NCI-H1930 (cell line): ENCODE data around the gene CSNK2A1.
"Not testable (repeated sequence)": the region's sequence is repeated elsewhere in the genome, so short reads cannot be mapped to it uniquely, and the experiment has no call there.

Source experiments
- DNase-seq, 2 experiments: peaks; one replicate each; lab custom pipeline; 2025; lab: John Stamatoyannopoulos, UW

The CSNK2A1 gene

GRCh38 chr20:543369-544152 lies at the start of gene CSNK2A1:
Gene CSNK2A1, minus strand, starts transcription at chr20:543790. Its CDS starts 35,239 bp downstream, at chr20:508551.
- peak; percentile 88 to 96 for DNase-seq

- DNase-seq: no peak
Measured at GRCh38 chr20:592506-592905, 48.9 kb upstream of the CSNK2A1 start.

GRCh38 chr20:591941-592340 lies 48.4 kb upstream of the CSNK2A1 start:
- no peak for DNase-seq

GRCh38 chr20:588932-589672 lies 45.5 kb upstream of the CSNK2A1 start:
- no peak for DNase-seq

- no peak for DNase-seq
Measured at GRCh38 chr20:588476-588875, 44.9 kb upstream of the CSNK2A1 start.

GRCh38 chr20:584971-585301 lies 41.3 kb upstream of the CSNK2A1 start:
- DNase-seq: no peak

GRCh38 chr20:584161-584970 lies 40.8 kb upstream of the CSNK2A1 start:
- DNase-seq: no peak

GRCh38 chr20:582204-582603 lies 38.6 kb upstream of the CSNK2A1 start:
- no peak for DNase-seq

- not testable (repeated sequence) for DNase-seq
Measured at GRCh38 chr20:578940-579690, 35.5 kb upstream of the CSNK2A1 start.

GRCh38 chr20:577167-577791 lies 33.7 kb upstream of the CSNK2A1 start:
- DNase-seq: peak; percentile 7 to 32

- DNase-seq: no peak
Measured at GRCh38 chr20:576156-576555, 32.6 kb upstream of the CSNK2A1 start.

- DNase-seq: no peak
Measured at GRCh38 chr20:575230-575629, 31.6 kb upstream of the CSNK2A1 start.

- DNase-seq: no peak
Measured at GRCh38 chr20:574297-574942, 30.8 kb upstream of the CSNK2A1 start.

- DNase-seq: no peak
Measured at GRCh38 chr20:573414-574296, 30.1 kb upstream of the CSNK2A1 start.

- no peak for DNase-seq
Measured at GRCh38 chr20:572727-573126, 29.1 kb upstream of the CSNK2A1 start.

- no peak for DNase-seq
Measured at GRCh38 chr20:571754-572441, 28.3 kb upstream of the CSNK2A1 start.

GRCh38 chr20:568673-569415 lies 25.3 kb upstream of the CSNK2A1 start:
- DNase-seq: no peak

GRCh38 chr20:568097-568652 lies 24.6 kb upstream of the CSNK2A1 start:
- no peak for DNase-seq
